H9 (cell line): ENCODE results near the gene HACL1. TPM values are rescaled to one million over a fixed set of nuclear protein-coding genes. Genes with fewer than 3 reads are reported as not detected.

Experiments used
- DNase-seq: peaks from one replicate; pipeline ENCODE4 v3.0.0-alpha.2; 2017
- H2AFZ ChIP-seq: one replicate; pipeline ENCODE4 v1.6.1; 2013; ENCODE audit warnings: mild to moderate bottlenecking, low read length, control low read depth, moderate library complexity
- H2AK5ac ChIP-seq: 2 replicates; pipeline ENCODE4 v1.6.1; 2013; ENCODE audit warnings: low read length, control low read depth, mixed read lengths; ENCODE audit not compliant: insufficient read length
- H2BK120ac ChIP-seq: one replicate; pipeline ENCODE4 v1.6.1; 2013; ENCODE audit warnings: low read depth, mild to moderate bottlenecking, low read length, control low read depth, inconsistent platforms; ENCODE audit not compliant: poor library complexity, severe bottlenecking
- H2BK12ac ChIP-seq: 2 replicates; pipeline ENCODE4 v1.6.1; 2013; ENCODE audit warnings: low read length, control low read depth, mixed read lengths, low read depth; ENCODE audit not compliant: insufficient read length
- H2BK15ac ChIP-seq: 2 replicates; pipeline ENCODE4 v1.6.1; 2013; ENCODE audit warnings: low read depth, low read length, control low read depth
- H2BK20ac ChIP-seq: one replicate; pipeline ENCODE4 v1.6.1; 2013; ENCODE audit warnings: low read depth, mild to moderate bottlenecking, low read length, control low read depth, inconsistent platforms; ENCODE audit not compliant: poor library complexity, severe bottlenecking
- H2BK5ac ChIP-seq: 2 replicates; pipeline ENCODE4 v1.6.1; 2013; ENCODE audit warnings: low read length, control low read depth, mixed read lengths; ENCODE audit not compliant: insufficient read length
- H3K14ac ChIP-seq: 2 replicates; pipeline ENCODE4 v1.6.1; 2013; ENCODE audit warnings: low read length, control low read depth; ENCODE audit not compliant: insufficient read depth
- H3K18ac ChIP-seq: 2 replicates; pipeline ENCODE4 v1.6.1; 2013; ENCODE audit warnings: low read depth, mild to moderate bottlenecking, mixed read lengths, low read length, control low read depth; ENCODE audit not compliant: insufficient read length
- H3K23ac ChIP-seq: 2 replicates; pipeline ENCODE4 v1.6.1; 2013; ENCODE audit warnings: low read length, control low read depth, mixed read lengths, low read depth; ENCODE audit not compliant: insufficient read length
- H3K23me2 ChIP-seq: 2 replicates; pipeline ENCODE4 v1.6.1; 2013; ENCODE audit warnings: low read depth, mild to moderate bottlenecking, mixed read lengths, low read length, control low read depth; ENCODE audit not compliant: insufficient read length, poor library complexity, severe bottlenecking
- H3K27ac ChIP-seq: 2 replicates; pipeline ENCODE4 v1.5.1; 2013; ENCODE audit warnings: low read length, control low read depth, mixed read lengths, low read depth; ENCODE audit not compliant: insufficient read length
- H3K27me3 ChIP-seq: 2 replicates; pipeline ENCODE4 v1.6.1; 2013; ENCODE audit warnings: low read length, control low read depth, inconsistent platforms; ENCODE audit not compliant: insufficient read depth
- H3K4ac ChIP-seq: 2 replicates; pipeline ENCODE4 v1.6.1; 2013; ENCODE audit warnings: low read depth, mild to moderate bottlenecking, control low read depth, inconsistent platforms, low read length, moderate library complexity
- H3K4me1 ChIP-seq: 2 replicates; pipeline ENCODE4 v1.6.1; 2013; ENCODE audit warnings: low read length, control low read depth, inconsistent platforms; ENCODE audit not compliant: insufficient read depth
- H3K4me2 ChIP-seq: 2 replicates; pipeline ENCODE4 v1.6.1; 2013; ENCODE audit warnings: low read length, control low read depth, mixed read lengths; ENCODE audit not compliant: insufficient read length, insufficient read depth
- H3K56ac ChIP-seq: 2 replicates; pipeline ENCODE4 v1.6.1; 2013; ENCODE audit warnings: low read depth, mild to moderate bottlenecking, mixed read lengths, low read length, control low read depth; ENCODE audit not compliant: insufficient read length
- H3K79me1 ChIP-seq: 2 replicates; pipeline ENCODE4 v1.6.1; 2013; ENCODE audit warnings: low read depth, mild to moderate bottlenecking, moderate library complexity, low read length, control low read depth, inconsistent platforms; ENCODE audit not compliant: insufficient read depth, poor library complexity, severe bottlenecking
- H3K79me2 ChIP-seq: 2 replicates; pipeline ENCODE4 v1.6.1; 2013; ENCODE audit warnings: low read length, control low read depth, inconsistent platforms; ENCODE audit not compliant: insufficient read depth
- H3K9ac ChIP-seq: 2 replicates; pipeline ENCODE4 v1.6.1; 2013; ENCODE audit warnings: low read length, control low read depth, mixed read lengths; ENCODE audit not compliant: insufficient read length; ENCODE audit errors: extremely low read depth
- H3K9me3 ChIP-seq: one replicate; pipeline ENCODE4 v1.6.1; 2013; ENCODE audit warnings: low read depth, low read length, inconsistent platforms; ENCODE audit not compliant: control insufficient read depth
- H3T11ph ChIP-seq: one replicate; pipeline ENCODE4 v1.6.1; 2013; ENCODE audit warnings: mild to moderate bottlenecking, low read length, control low read depth, inconsistent platforms
- H4K20me1 ChIP-seq: one replicate; pipeline ENCODE4 v1.6.1; 2013; ENCODE audit not compliant: control insufficient read depth, insufficient read length, insufficient read depth
- H4K5ac ChIP-seq: 2 replicates; pipeline ENCODE4 v1.6.1; 2013; ENCODE audit warnings: low read depth, mild to moderate bottlenecking, mixed read lengths, low read length, control low read depth; ENCODE audit not compliant: insufficient read length
- H4K8ac ChIP-seq: replicated peaks from 2 replicates; pipeline ENCODE4 v1.6.1; 2013; ENCODE audit warnings: low read length, control low read depth, mixed read lengths, low read depth; ENCODE audit not compliant: insufficient read length
- H4K91ac ChIP-seq: 2 replicates; pipeline ENCODE4 v1.6.1; 2013; ENCODE audit warnings: low read depth, mild to moderate bottlenecking, moderate library complexity, mixed read lengths, low read length, control low read depth; ENCODE audit not compliant: insufficient read length
- H3K27ac Mint-ChIP-seq, 3 experiments: 2 replicates in 2 of 3; 3 replicates in 1 of 3; pipeline ENCODE4 v1.8.0; 2020 to 2021; ENCODE audit warnings: mixed read lengths in 3 of 3, mild to moderate bottlenecking in 1 of 3, moderate library complexity in 1 of 3
- H3K27me3 Mint-ChIP-seq: 2 replicates; pipeline ENCODE4 v1.8.0; 2021; ENCODE audit warnings: low read depth, mild to moderate bottlenecking, moderate library complexity, mixed read lengths
- H3K36me3 Mint-ChIP-seq, 3 experiments: 2 replicates in 2 of 3; 3 replicates in 1 of 3; pipeline ENCODE4 v1.8.0; 2020 to 2021; ENCODE audit warnings: low read depth in 3 of 3, mixed read lengths in 3 of 3; ENCODE audit not compliant: insufficient read depth in 1 of 3
- H3K4me1 Mint-ChIP-seq, 2 experiments: 2 replicates each; pipeline ENCODE4 v1.8.0; 2020; ENCODE audit warnings: mixed read lengths in 2 of 2
- H3K4me3 Mint-ChIP-seq, 2 experiments: 2 replicates in 1 of 2; 3 replicates in 1 of 2; pipeline ENCODE4 v1.8.0; 2020 to 2021; ENCODE audit warnings: mild to moderate bottlenecking in 2 of 2, mixed read lengths in 2 of 2, moderate library complexity in 1 of 2
- H3K9me3 Mint-ChIP-seq, 2 experiments: 2 replicates in 1 of 2; 3 replicates in 1 of 2; pipeline ENCODE4 v1.8.0; 2020; ENCODE audit warnings: mild to moderate bottlenecking in 2 of 2, mixed read lengths in 2 of 2, moderate library complexity in 1 of 2
- CTCF ChIP-seq: fragments of 200-600 bp; sonication (generic); conservative IDR thresholded peaks from 3 replicates; pipeline ENCODE4 v1.8.0; 2021; ENCODE audit warnings: antibody characterized with exemption, mild to moderate bottlenecking
- WGBS: extraction: QIAGEN DNeasy Blood & Tissue Kit; methylation state at CpG from one replicate; pipeline ENCODE4 v1.1.7; 2013; ENCODE audit warnings: missing lambda C conversion rate, low lambda C conversion rate, mixed read lengths; ENCODE audit not compliant: insufficient read length; ENCODE audit errors: extremely low coverage; 5-methylcytosine and 5-hydroxymethylcytosine counted together
- total RNA-seq: library from RNA; stranded (reverse); gene quantifications from 2 replicates; pipeline ENCODE4 v1.2.1, GENCODE V29; 2021

HACL1 gene
- total RNA-seq, 1 experiment from 2014 or later: 52.6 TPM

- no peak overlapping the region for H3K56ac ChIP-seq
- no peak overlapping the region for H4K91ac ChIP-seq
- H2BK5ac ChIP-seq: no peak overlapping the region
- no peak overlapping the region for H3K4me3 Mint-ChIP-seq
- no CpG with 5 or more reads among the region's 4 CpGs for WGBS
- H2BK120ac ChIP-seq: no peak overlapping the region
- no peak overlapping the region for H3K9ac ChIP-seq
- no peak overlapping the region for H2AK5ac ChIP-seq
- no peak overlapping the region for H3K23ac ChIP-seq
- DNase-seq: no peak
- H2BK15ac ChIP-seq: no peak overlapping the region
- no peaks in the 10 kb centered on the region for H3K79me2 ChIP-seq
- no peak for TF ChIP-seq CTCF
- no peak overlapping the region for H4K8ac ChIP-seq
- H3K27me3 ChIP-seq: no peaks in the 10 kb centered on the region
- no peak overlapping the region for H3K27ac ChIP-seq
- H3K14ac ChIP-seq: no peak overlapping the region
- H3K9me3 ChIP-seq: no peaks in the 10 kb centered on the region
- H3K4me1 Mint-ChIP-seq: no peaks in the 10 kb centered on the region
- no peak overlapping the region for H2BK20ac ChIP-seq
- H3K36me3 Mint-ChIP-seq: peaks cover 21 to 46% (median 41%) of the 10 kb centered on the region in 3 experiments; a peak in 6 of 7 replicates
- no peaks in the 10 kb centered on the region for H3K79me1 ChIP-seq
- H4K20me1 ChIP-seq: no peaks in the 10 kb centered on the region
- no peak overlapping the region for H3K4me2 ChIP-seq
- no peaks in the 10 kb centered on the region for H3K23me2 ChIP-seq
- H3K27ac Mint-ChIP-seq: no peak overlapping the region; a peak in 1 of 7 replicates
- H3T11ph ChIP-seq: no peak overlapping the region
- H4K5ac ChIP-seq: no peak overlapping the region
- H3K4ac ChIP-seq: no peak overlapping the region
- no peaks in the 10 kb centered on the region for H3K4me1 ChIP-seq
- H3K27me3 Mint-ChIP-seq: no peaks in the 10 kb centered on the region
- no peaks in the 10 kb centered on the region for H3K9me3 Mint-ChIP-seq
- H2BK12ac ChIP-seq: no peak overlapping the region
- H2AFZ ChIP-seq: no peak overlapping the region
- H3K18ac ChIP-seq: no peak overlapping the region
Observed at GRCh38 chr3:15572138-15572537, 29.2 kb downstream of the HACL1 start.
